ENCODE measurements around the gene HTD2.

GRCh38 chr3:58269356-58269755, 37.0 kb upstream of the HTD2 start:
- TF ChIP-seq CTCF (IDR thresholded peaks at IDR 0.05) (no peak), POLR2A (IDR thresholded peaks at IDR 0.05) (no peak)
